Spleen (tissue), 11 donors: Measurements from ENCODE around the gene B4GALT2. TPM values are rescaled to one million over a fixed set of nuclear protein-coding genes. Genes with fewer than 3 reads are reported as not detected.

ENCODE experiments used
- DNase-seq: peaks from one replicate; pipeline ENCODE4 v3.0.0-alpha.2; 2020
- H3K27ac ChIP-seq, 8 donors: fragments of 200-600 bp; sonication (generic) in 7 of 8; 1 replicate in 4 of 8; 2 replicates in 4 of 8; pipeline versions ENCODE4 v1.5.0 to v1.8.0; 2016 to 2021; ENCODE audit warnings: inconsistent platforms in 4 of 8, mild to moderate bottlenecking in 4 of 8, moderate library complexity in 1 of 8
- H3K27me3 ChIP-seq, 7 donors: fragments of 200-600 bp; sonication (generic) in 6 of 7; replicated peaks in 1 of 7; 1 replicate in 4 of 7; 2 replicates in 3 of 7; pipeline versions ENCODE4 v1.5.0 to v1.8.0; 2016 to 2021; ENCODE audit warnings: inconsistent platforms in 3 of 7, mild to moderate bottlenecking in 1 of 7
- H3K36me3 ChIP-seq, 6 donors: fragments of 200-600 bp; sonication (generic) in 5 of 6; 1 replicate in 4 of 6; 2 replicates in 2 of 6; pipeline versions ENCODE4 v1.5.0 to v1.8.0; 2016 to 2021; ENCODE audit warnings: inconsistent platforms in 2 of 6
- H3K4me1 ChIP-seq, 6 donors: fragments of 200-600 bp; sonication (generic) in 5 of 6; 1 replicate in 3 of 6; 2 replicates in 3 of 6; pipeline versions ENCODE4 v1.5.0 to v1.8.0; 2016 to 2021; ENCODE audit warnings: inconsistent platforms in 3 of 6
- H3K4me3 ChIP-seq, 8 donors: fragments of 200-600 bp; sonication (generic) in 7 of 8; 1 replicate in 4 of 8; 2 replicates in 4 of 8; pipeline versions ENCODE4 v1.5.0 to v1.8.0; 2016 to 2021; ENCODE audit warnings: inconsistent platforms in 4 of 8, mild to moderate bottlenecking in 4 of 8, moderate library complexity in 2 of 8
- H3K9me3 ChIP-seq, 8 donors: fragments of 200-600 bp; sonication (generic) in 7 of 8; 1 replicate in 4 of 8; 2 replicates in 4 of 8; pipeline versions ENCODE4 v1.5.0 to v1.8.0; 2016 to 2021; ENCODE audit warnings: inconsistent platforms in 4 of 8
- POLR2A ChIP-seq, 3 donors: fragments of 450-650 bp; IDR thresholded peaks; one replicate each; pipeline ENCODE4 v1.5.1; 2017; ENCODE audit warnings: antibody characterized with exemption in 3 of 3, mild to moderate bottlenecking in 1 of 3
- POLR2AphosphoS5 ChIP-seq, 3 donors: sonication (generic); formaldehyde crosslinking; IDR thresholded peaks; one replicate each; pipeline ENCODE4 v1.5.1; 2017; ENCODE audit warnings: antibody characterized with exemption in 3 of 3
- WGBS, 5 donors: extraction: QIAGEN DNeasy Blood & Tissue Kit in 3 of 5; methylation state at CpG; one replicate each; pipeline versions ENCODE4 v1.1.5 to v1.1.7; 2013 to 2018; 5-methylcytosine and 5-hydroxymethylcytosine counted together
- intact Hi-C: fragments of 100-400 bp; cut with DNase I; formaldehyde crosslinking; loops from one replicate; pipeline ENCODE4 v1.15.0; 2023; ENCODE audit warnings: low total_unique reads
- polyA plus RNA-seq, 3 donors: library from polyadenylated mRNA; stranded (reverse); fragments of 200-250 nt; gene quantifications; one replicate each; pipeline ENCODE4 v1.2.1, GENCODE V29; 2013
- total RNA-seq, 7 donors: library from RNA; depleted of rRNA in 3 of 7; stranded (reverse); fragments of >200 nt in 3 of 7; fragmentation: NEBNext Ultra II Directional in 4 of 7; extraction: Animal tissue kit (Norgen Biotek cat#: 25700) in 4 of 7; gene quantifications; one replicate each; pipeline versions ENCODE4 v1.1.0 to v1.2.1, GENCODE V29; 2016 to 2021
- TF ChIP-seq, protein P1 (sequence below), 11 experiments: fragments of 200-600 bp in 7 of 11; fragments of 450-650 bp in 4 of 11; sonication (generic) in 4 of 11; IDR thresholded peaks in 8 of 11; conservative IDR thresholded peaks in 3 of 11; 1 replicate in 7 of 11; 2 replicates in 4 of 11; pipeline versions ENCODE4 v1.4.0 to v1.8.0; 2016 to 2021; ENCODE audit warnings: antibody characterized with exemption in 11 of 11, inconsistent platforms in 4 of 11, mild to moderate bottlenecking in 1 of 11
- donor health status: healthy with polysubstance abuse.
- donor health status: DM: no; HTN: no; CAD: no; lungs with moderate emphysema.
- donor health status: DM: no; HTN: no; CAD: no.
- donor health status: Bipolar disorder and iron deficiency.
- donor health status: healthy.
- donor health status: DM: no; HTN: no; CAD: no.
- donor health status: DM: yes; HTN: yes; CAD: no.

B4GALT2 gene
- total and polyA plus RNA-seq, 10 donors, result 7.0 to 23.3 (median 12.8) TPM

- no peak for DNase-seq
- intact Hi-C loops, result no loop called here
- 22 to 54% (median 32%) methylated on average over 10 to 13 of the region's 13 CpGs for WGBS, 5 donors
Observed at GRCh38 chr1:44012941-44013609, 34.1 kb downstream of the B4GALT2 start.

DNA sequence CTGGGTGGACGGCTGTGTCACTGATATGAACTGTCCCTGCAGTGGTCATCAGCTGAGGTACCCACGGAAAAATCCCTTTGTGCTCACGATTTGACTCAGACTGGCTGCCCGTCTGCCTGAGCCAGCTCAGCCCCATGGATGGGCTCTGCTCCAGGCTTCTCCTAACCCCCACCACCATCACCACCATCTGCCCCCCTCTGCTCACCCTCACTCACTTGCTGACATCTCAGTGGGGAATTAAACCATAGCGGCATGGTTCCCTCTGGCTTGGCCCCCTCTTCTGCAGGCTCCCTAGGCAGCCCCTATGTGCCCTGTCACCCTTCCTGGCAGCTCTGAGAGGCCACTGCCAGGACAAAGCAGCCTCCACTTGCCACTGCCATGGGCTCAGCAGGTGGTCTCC is 34.9 kb downstream of the B4GALT2 start:
- Histone ChIP-seq H3K4me3 (no peak overlapping the region), H3K36me3 (no peaks in the 10 kb centered on the region), H3K27ac (no peak overlapping the region), H3K9me3 (no peaks in the 10 kb centered on the region), H3K4me1 (no peaks in the 10 kb centered on the region), H3K27me3 (no peaks in the 10 kb centered on the region)
- intact Hi-C loops, result no loop called here
- no peak for DNase-seq
- TF ChIP-seq, protein P1, sequence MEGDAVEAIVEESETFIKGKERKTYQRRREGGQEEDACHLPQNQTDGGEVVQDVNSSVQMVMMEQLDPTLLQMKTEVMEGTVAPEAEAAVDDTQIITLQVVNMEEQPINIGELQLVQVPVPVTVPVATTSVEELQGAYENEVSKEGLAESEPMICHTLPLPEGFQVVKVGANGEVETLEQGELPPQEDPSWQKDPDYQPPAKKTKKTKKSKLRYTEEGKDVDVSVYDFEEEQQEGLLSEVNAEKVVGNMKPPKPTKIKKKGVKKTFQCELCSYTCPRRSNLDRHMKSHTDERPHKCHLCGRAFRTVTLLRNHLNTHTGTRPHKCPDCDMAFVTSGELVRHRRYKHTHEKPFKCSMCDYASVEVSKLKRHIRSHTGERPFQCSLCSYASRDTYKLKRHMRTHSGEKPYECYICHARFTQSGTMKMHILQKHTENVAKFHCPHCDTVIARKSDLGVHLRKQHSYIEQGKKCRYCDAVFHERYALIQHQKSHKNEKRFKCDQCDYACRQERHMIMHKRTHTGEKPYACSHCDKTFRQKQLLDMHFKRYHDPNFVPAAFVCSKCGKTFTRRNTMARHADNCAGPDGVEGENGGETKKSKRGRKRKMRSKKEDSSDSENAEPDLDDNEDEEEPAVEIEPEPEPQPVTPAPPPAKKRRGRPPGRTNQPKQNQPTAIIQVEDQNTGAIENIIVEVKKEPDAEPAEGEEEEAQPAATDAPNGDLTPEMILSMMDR (IDR thresholded peaks at IDR 0.05 in 8 of 11, conservative IDR thresholded peaks at IDR 0.05 in 3 of 11), result no peak
- TF ChIP-seq POLR2AphosphoS5 (IDR thresholded peaks at IDR 0.05), result no peak
- no peak for TF ChIP-seq POLR2A (IDR thresholded peaks at IDR 0.05)
- WGBS, 5 donors, result 75 to 90% (median 77%) methylated on average over 5 of the region's 5 CpGs

More at GRCh38 chr1:44012941-44013609, 34.1 kb downstream of the B4GALT2 start:
- Histone ChIP-seq H3K4me3 (no peak overlapping the region), H3K27me3 (no peaks in the 10 kb centered on the region), H3K4me1 (no peaks in the 10 kb centered on the region), H3K36me3 (no peaks in the 10 kb centered on the region), H3K27ac (no peak overlapping the region), H3K9me3 (no peaks in the 10 kb centered on the region)
- TF ChIP-seq POLR2AphosphoS5 (IDR thresholded peaks at IDR 0.05), result no peak
- no peak for TF ChIP-seq POLR2A (IDR thresholded peaks at IDR 0.05)

DNA sequence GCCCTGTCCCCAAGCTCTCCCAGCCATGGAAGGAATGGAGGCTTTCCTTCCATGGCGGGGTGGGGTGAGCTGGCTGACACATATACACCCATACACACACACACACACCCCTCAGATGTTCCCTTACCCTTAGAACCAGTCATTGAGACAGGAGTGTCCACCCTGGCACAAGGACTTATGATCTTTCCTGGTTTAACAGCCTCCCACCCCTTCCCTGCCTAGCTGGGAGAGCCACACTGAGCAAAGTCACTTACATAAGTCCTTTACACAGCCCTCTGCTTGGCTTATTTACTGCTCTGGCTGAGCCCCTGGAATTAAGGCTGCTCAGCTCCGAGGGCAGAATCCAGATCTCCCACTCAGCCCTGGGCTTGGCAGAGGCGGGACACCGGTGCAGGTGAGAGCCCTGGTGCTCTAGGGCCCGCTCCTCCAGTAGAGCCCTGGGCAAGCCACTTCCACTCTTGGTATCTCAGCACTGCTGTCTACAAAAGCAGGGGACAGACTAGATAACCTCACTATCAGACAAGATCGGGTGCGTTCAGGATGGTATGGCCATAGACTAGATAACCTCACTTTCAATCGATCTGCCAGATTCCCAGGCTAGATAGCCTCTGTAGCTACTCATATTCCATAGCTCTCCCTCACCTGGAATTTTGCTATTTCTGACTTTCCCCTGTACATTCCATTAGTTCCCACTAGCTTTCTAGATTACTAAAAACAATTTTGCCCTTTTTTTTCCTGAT is 35.5 kb downstream of the B4GALT2 start:
- TF ChIP-seq, protein P1 (IDR thresholded peaks at IDR 0.05 in 8 of 11, conservative IDR thresholded peaks at IDR 0.05 in 3 of 11), result no peak
- TF ChIP-seq POLR2A (IDR thresholded peaks at IDR 0.05) (no peak), POLR2AphosphoS5 (IDR thresholded peaks at IDR 0.05) (no peak)
- H3K36me3 ChIP-seq, result no peaks in the 10 kb centered on the region
- WGBS, 5 donors, result 80 to 89% (median 82%) methylated on average over 8 of the region's 8 CpGs

DNA sequence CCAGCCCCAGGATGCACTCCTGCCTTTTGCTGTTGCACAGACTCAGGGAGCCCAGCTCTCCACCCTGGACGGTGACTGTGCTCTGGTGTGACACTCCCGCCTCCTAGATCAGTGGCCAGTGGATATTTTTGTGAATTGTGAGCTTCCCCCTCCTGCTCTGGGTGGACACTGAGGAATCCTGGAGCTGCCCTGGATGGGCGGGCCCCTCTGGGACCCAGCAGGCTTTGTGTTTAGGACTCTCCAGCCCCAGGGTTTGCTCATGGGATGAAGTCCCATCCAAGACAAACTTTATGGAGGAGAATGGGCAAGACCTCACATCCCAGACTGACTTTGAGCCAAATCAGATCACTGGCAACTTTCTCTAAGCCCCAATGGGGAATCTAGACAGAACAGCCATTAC is 36.2 kb downstream of the B4GALT2 start:
- 74 to 85% (median 80%) methylated on average over 3 of the region's 3 CpGs for WGBS, 5 donors
- TF ChIP-seq POLR2AphosphoS5 (IDR thresholded peaks at IDR 0.05) (no peak), POLR2A (IDR thresholded peaks at IDR 0.05) (no peak)
- TF ChIP-seq, protein P1 (IDR thresholded peaks at IDR 0.05 in 8 of 11, conservative IDR thresholded peaks at IDR 0.05 in 3 of 11), result no peak
- Histone ChIP-seq H3K36me3 (no peaks in the 10 kb centered on the region), H3K4me1 (no peaks in the 10 kb centered on the region), H3K4me3 (no peak overlapping the region), H3K27me3 (no peaks in the 10 kb centered on the region), H3K27ac (no peak overlapping the region), H3K9me3 (no peaks in the 10 kb centered on the region)
- DNase-seq, result no peak
- intact Hi-C loops, result no loop called here

More for the DNA sequence above, 35.5 kb downstream of the B4GALT2 start:
- no peak overlapping the region for H3K27ac ChIP-seq
- H3K4me3 ChIP-seq, result no peak overlapping the region
- no peak for DNase-seq
- H3K9me3 ChIP-seq, result no peaks in the 10 kb centered on the region
- H3K4me1 ChIP-seq, result no peaks in the 10 kb centered on the region
- intact Hi-C loops, result no loop called here
- no peaks in the 10 kb centered on the region for H3K27me3 ChIP-seq
